Gastroesophageal sphincter (tissue), 3 donors: ENCODE measurements around the gene KCNMA1.

Experiments
- EP300 ChIP-seq: sonication (generic); formaldehyde crosslinking; IDR thresholded peaks from one replicate; pipeline ENCODE4 v1.6.1; 2017; ENCODE audit warnings: antibody characterized with exemption, mild to moderate bottlenecking
- TF ChIP-seq, protein P1 (sequence below), 4 experiments: fragments of 200-600 bp in 2 of 4; fragments of 450-650 bp in 2 of 4; sonication (generic) in 1 of 4; IDR thresholded peaks; one replicate each; pipeline ENCODE4 v1.5.1; 2017 to 2019; ENCODE audit warnings: antibody characterized with exemption in 4 of 4, mild to moderate bottlenecking in 2 of 4, moderate library complexity in 2 of 4

DNA sequence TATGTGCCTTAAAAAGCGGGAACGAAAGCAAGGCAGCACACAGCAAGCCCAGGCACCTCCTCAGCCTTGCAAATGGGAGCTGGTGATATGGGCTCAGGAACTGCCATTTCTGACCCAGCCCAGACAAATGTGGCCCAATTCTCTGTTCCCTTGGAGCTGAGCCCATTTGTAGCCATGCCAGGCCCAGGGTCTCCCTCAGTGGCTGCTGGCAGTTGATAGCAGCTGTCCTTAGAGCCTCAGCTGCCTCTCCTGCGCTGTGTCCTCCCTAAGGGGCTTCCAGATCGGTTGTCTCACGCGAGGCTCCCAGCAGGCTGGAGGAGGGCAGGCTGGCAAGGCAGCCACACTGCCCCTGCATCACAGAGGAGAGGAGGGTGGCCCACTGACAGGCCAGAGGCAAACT is 275.8 kb downstream of the KCNMA1 start:
- TF ChIP-seq, protein P1, sequence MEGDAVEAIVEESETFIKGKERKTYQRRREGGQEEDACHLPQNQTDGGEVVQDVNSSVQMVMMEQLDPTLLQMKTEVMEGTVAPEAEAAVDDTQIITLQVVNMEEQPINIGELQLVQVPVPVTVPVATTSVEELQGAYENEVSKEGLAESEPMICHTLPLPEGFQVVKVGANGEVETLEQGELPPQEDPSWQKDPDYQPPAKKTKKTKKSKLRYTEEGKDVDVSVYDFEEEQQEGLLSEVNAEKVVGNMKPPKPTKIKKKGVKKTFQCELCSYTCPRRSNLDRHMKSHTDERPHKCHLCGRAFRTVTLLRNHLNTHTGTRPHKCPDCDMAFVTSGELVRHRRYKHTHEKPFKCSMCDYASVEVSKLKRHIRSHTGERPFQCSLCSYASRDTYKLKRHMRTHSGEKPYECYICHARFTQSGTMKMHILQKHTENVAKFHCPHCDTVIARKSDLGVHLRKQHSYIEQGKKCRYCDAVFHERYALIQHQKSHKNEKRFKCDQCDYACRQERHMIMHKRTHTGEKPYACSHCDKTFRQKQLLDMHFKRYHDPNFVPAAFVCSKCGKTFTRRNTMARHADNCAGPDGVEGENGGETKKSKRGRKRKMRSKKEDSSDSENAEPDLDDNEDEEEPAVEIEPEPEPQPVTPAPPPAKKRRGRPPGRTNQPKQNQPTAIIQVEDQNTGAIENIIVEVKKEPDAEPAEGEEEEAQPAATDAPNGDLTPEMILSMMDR (IDR thresholded peaks at IDR 0.05) = no peak
- no peak for TF ChIP-seq EP300
